H1 (cell line): Measurements from ENCODE around the gene SRSF8. TPM values are rescaled to one million over a fixed set of nuclear protein-coding genes. Genes with fewer than 3 reads are reported as not detected.

Experiments used
- polyA plus RNA-seq, 7 experiments: library from polyadenylated mRNA; depleted of rRNA in 3 of 7; stranded (reverse) in 5 of 7; unstranded in 2 of 7; fragments of >200 nt in 5 of 7; fragments of 200-250 nt in 2 of 7; gene quantifications; 1 replicate in 5 of 7; 2 replicates in 1 of 7; 4 replicates in 1 of 7; pipeline versions ENCODE4 v1.2.1 to v1.2.3, GENCODE V29; 2011 to 2013; ENCODE audit warnings: missing spikeins in 2 of 7, mixed read lengths in 2 of 7
- total RNA-seq: library from RNA; stranded (reverse); fragmentation: NEBNext Ultra II Directional; extraction: Animal tissue kit (Norgen Biotek cat#: 25700); gene quantifications from 2 replicates; pipeline ENCODE4 v1.2.1, GENCODE V29; 2021

The SRSF8 gene
- total and polyA plus RNA-seq, 2 of the 8 experiments (the other 6 are each of a cell fraction or from before 2014, with no cell fraction given): 13.2 to 18.5 TPM

Other genes starting within 250 kb of the SRSF8 start
- 59.4 and 63.2 TPM in 2 replicates for gene CWC15, start 93.4 kb upstream of the SRSF8 start, total RNA-seq
- gene CWC15, start 93.4 kb upstream of the SRSF8 start, polyA plus RNA-seq (2011; rRNA removed): 6.9 and 15.7 TPM in 2 replicates
- gene KDM4D, start 93.2 kb upstream of the SRSF8 start, total RNA-seq: 1.4 and 1.5 TPM in 2 replicates
- gene KDM4D, start 93.2 kb upstream of the SRSF8 start, polyA plus RNA-seq (2011; rRNA removed): 4.5 and 4.8 TPM in 2 replicates
- not detected in 2 replicates for gene KDM4E, start 41.7 kb upstream of the SRSF8 start, total RNA-seq
- not detected in 2 replicates for gene KDM4E, start 41.7 kb upstream of the SRSF8 start, polyA plus RNA-seq (2011; rRNA removed)
- gene KDM4F, start 17.5 kb upstream of the SRSF8 start, total RNA-seq: not detected in 2 replicates
- not detected in 2 replicates for gene KDM4F, start 17.5 kb upstream of the SRSF8 start, polyA plus RNA-seq (2011; rRNA removed)
- gene ENDOD1, start 22.9 kb downstream of the SRSF8 start, total RNA-seq: 2.2 and 2.5 TPM in 2 replicates
- gene ENDOD1, start 22.9 kb downstream of the SRSF8 start, polyA plus RNA-seq (2011; rRNA removed): 1.1 and 1.2 TPM in 2 replicates
- 29.8 and 31.1 TPM in 2 replicates for gene SESN3, start 164.3 kb downstream of the SRSF8 start, total RNA-seq
- gene SESN3, start 164.3 kb downstream of the SRSF8 start, polyA plus RNA-seq (2011; rRNA removed): 6.9 and 10.2 TPM in 2 replicates